Immature natural killer cell (primary cell): ENCODE measurements around the gene CCDC171. TPM values are rescaled to one million over a fixed set of nuclear protein-coding genes. Genes with fewer than 3 reads are reported as not detected.
"Not testable (repeated sequence)": the region's sequence is repeated elsewhere in the genome, so short reads cannot be mapped to it uniquely, and the experiment has no call there.

Source experiments
- DNase-seq, 3 donors: peaks; one replicate each; pipeline ENCODE4 v3.0.0; 2022; ENCODE audit warnings: mixed read lengths in 1 of 3
- H3K27ac Mint-ChIP-seq, 6 donors: one replicate each; pipeline ENCODE4 v1.8.0; 2020; ENCODE audit warnings: mixed read lengths in 6 of 6, mild to moderate bottlenecking in 5 of 6, inconsistent platforms in 4 of 6, moderate library complexity in 3 of 6
- H3K27me3 Mint-ChIP-seq, 3 donors: one replicate each; pipeline ENCODE4 v1.8.0; 2020 to 2021; ENCODE audit warnings: low read depth in 3 of 3, mild to moderate bottlenecking in 3 of 3, mixed read lengths in 3 of 3, moderate library complexity in 3 of 3, inconsistent platforms in 1 of 3
- H3K36me3 Mint-ChIP-seq, 3 donors: one replicate each; pipeline ENCODE4 v1.8.0; 2020; ENCODE audit warnings: mixed read lengths in 3 of 3, inconsistent platforms in 2 of 3, mild to moderate bottlenecking in 2 of 3
- H3K4me1 Mint-ChIP-seq, 2 donors: one replicate each; pipeline ENCODE4 v1.8.0; 2020; ENCODE audit warnings: inconsistent platforms in 2 of 2, mild to moderate bottlenecking in 2 of 2, mixed read lengths in 2 of 2, moderate library complexity in 1 of 2
- H3K4me3 Mint-ChIP-seq, 5 donors: one replicate each; pipeline ENCODE4 v1.8.0; 2020; ENCODE audit warnings: mild to moderate bottlenecking in 5 of 5, mixed read lengths in 5 of 5, inconsistent platforms in 3 of 5, moderate library complexity in 3 of 5
- H3K9me3 Mint-ChIP-seq, 6 donors: one replicate each; pipeline ENCODE4 v1.8.0; 2020; ENCODE audit warnings: mild to moderate bottlenecking in 6 of 6, mixed read lengths in 6 of 6, inconsistent platforms in 4 of 6, moderate library complexity in 3 of 6
- polyA plus RNA-seq, 3 donors: library from polyadenylated mRNA; unstranded; fragments of 300-500 nt; fragmentation: Illumina TruSeq; gene quantifications; one replicate each; pipeline ENCODE4 v1.2.3, GENCODE V29; 2021

CCDC171 gene
- polyA plus RNA-seq, 3 donors from 2014 or later = 0.33 to 0.62 TPM; not detected in 1

GRCh38 chr9:15592317-15592716 lies 39.5 kb downstream of the CCDC171 start:
- H3K36me3 Mint-ChIP-seq = peaks cover 0 to 4% (median 4%) of the 10 kb centered on the region in 3 donors
- H3K27me3 Mint-ChIP-seq = no peaks in the 10 kb centered on the region
- H3K9me3 Mint-ChIP-seq = peaks cover 0 to 6% (median under 1%) of the 10 kb centered on the region in 6 donors
- H3K4me3 Mint-ChIP-seq = no peak overlapping the region
- H3K4me1 Mint-ChIP-seq = no peaks in the 10 kb centered on the region
- H3K27ac Mint-ChIP-seq = no peak overlapping the region
- DNase-seq = no peak

- not testable (repeated sequence) for H3K36me3 Mint-ChIP-seq, H3K27me3 Mint-ChIP-seq, H3K27ac Mint-ChIP-seq, H3K4me3 Mint-ChIP-seq, H3K4me1 Mint-ChIP-seq, DNase-seq
- H3K9me3 Mint-ChIP-seq = peaks cover 2 to 12% (median 5%) of the 10 kb centered on the region in 6 donors
Measured at GRCh38 chr9:15592940-15593339, 40.1 kb downstream of the CCDC171 start.

- not testable (repeated sequence) for H3K4me3 Mint-ChIP-seq, H3K27me3 Mint-ChIP-seq, H3K27ac Mint-ChIP-seq, H3K4me1 Mint-ChIP-seq, DNase-seq
- Mint-ChIP-seq H3K9me3 (peaks cover 4 to 15% (median 8%) of the 10 kb centered on the region in 6 donors), H3K36me3 (peaks cover 7 to 14% (median 13%) of the 10 kb centered on the region in 3 donors)
Measured at GRCh38 chr9:15600666-15601330, 48.0 kb downstream of the CCDC171 start.

- Mint-ChIP-seq H3K4me3 (no peak overlapping the region), H3K4me1 (no peaks in the 10 kb centered on the region), H3K27me3 (peaks cover 0 to 3% (median 3%) of the 10 kb centered on the region in 3 donors), H3K9me3 (no peaks in the 10 kb centered on the region), H3K27ac (no peak overlapping the region), H3K36me3 (no peaks in the 10 kb centered on the region)
- peak; percentile 37 to 54 (median 51) for DNase-seq
Measured at GRCh38 chr9:15606643-15607472, 54.0 kb downstream of the CCDC171 start.

- Mint-ChIP-seq H3K27ac (no peak overlapping the region), H3K9me3 (no peaks in the 10 kb centered on the region), H3K27me3 (peaks cover 0 to 3% (median 0%) of the 10 kb centered on the region in 3 donors), H3K4me1 (no peaks in the 10 kb centered on the region), H3K4me3 (no peak overlapping the region), H3K36me3 (no peaks in the 10 kb centered on the region)
- DNase-seq = no peak
Measured at GRCh38 chr9:15612962-15613361, 60.1 kb downstream of the CCDC171 start.

- peaks cover 0 to 3% (median 0%) of the 10 kb centered on the region in 3 donors for H3K36me3 Mint-ChIP-seq
- DNase-seq = no peak
- H3K27me3 Mint-ChIP-seq = peaks cover 0 to 2% (median 0%) of the 10 kb centered on the region in 3 donors
- H3K9me3 Mint-ChIP-seq = no peaks in the 10 kb centered on the region
- H3K4me3 Mint-ChIP-seq = no peak overlapping the region
- H3K4me1 Mint-ChIP-seq = no peaks in the 10 kb centered on the region
- H3K27ac Mint-ChIP-seq = no peak overlapping the region
Measured at GRCh38 chr9:15617782-15618181, 64.9 kb downstream of the CCDC171 start.

- no peaks in the 10 kb centered on the region for H3K9me3 Mint-ChIP-seq
Measured at GRCh38 chr9:15618540-15619331, 65.9 kb downstream of the CCDC171 start.

GRCh38 chr9:15622318-15622971 lies 69.6 kb downstream of the CCDC171 start:
- H3K4me3 Mint-ChIP-seq = no peak overlapping the region
- no peak for DNase-seq
- H3K36me3 Mint-ChIP-seq = peaks cover 0 to 24% (median 11%) of the 10 kb centered on the region in 3 donors
- peaks cover 0 to 2% (median 0%) of the 10 kb centered on the region in 3 donors for H3K27me3 Mint-ChIP-seq
- no peaks in the 10 kb centered on the region for H3K9me3 Mint-ChIP-seq
- no peaks in the 10 kb centered on the region for H3K4me1 Mint-ChIP-seq
- H3K27ac Mint-ChIP-seq = no peak overlapping the region

More at GRCh38 chr9:15618540-15619331, 65.9 kb downstream of the CCDC171 start:
- Mint-ChIP-seq H3K36me3 (peaks cover 0 to 3% (median 0%) of the 10 kb centered on the region in 3 donors), H3K27ac (no peak overlapping the region), H3K27me3 (peaks cover 0 to 2% (median 0%) of the 10 kb centered on the region in 3 donors), H3K4me1 (no peaks in the 10 kb centered on the region), H3K4me3 (no peak overlapping the region)
- no peak for DNase-seq

- no peak for DNase-seq
- H3K27ac Mint-ChIP-seq = no peak overlapping the region
Measured at GRCh38 chr9:15635752-15636151, 82.9 kb downstream of the CCDC171 start.

GRCh38 chr9:15640121-15640520 lies 87.3 kb downstream of the CCDC171 start:
- H3K36me3 Mint-ChIP-seq = no peaks in the 10 kb centered on the region
- H3K27ac Mint-ChIP-seq = no peak overlapping the region
- H3K9me3 Mint-ChIP-seq = no peaks in the 10 kb centered on the region
- H3K27me3 Mint-ChIP-seq = no peaks in the 10 kb centered on the region
- H3K4me3 Mint-ChIP-seq = no peak overlapping the region
- no peak for DNase-seq
- no peaks in the 10 kb centered on the region for H3K4me1 Mint-ChIP-seq

More at GRCh38 chr9:15635752-15636151, 82.9 kb downstream of the CCDC171 start:
- Mint-ChIP-seq H3K27me3 (no peaks in the 10 kb centered on the region), H3K4me1 (no peaks in the 10 kb centered on the region), H3K36me3 (no peaks in the 10 kb centered on the region), H3K4me3 (no peak overlapping the region), H3K9me3 (peaks cover 0 to 4% (median 0%) of the 10 kb centered on the region in 6 donors)

GRCh38 chr9:15641291-15641690 lies 88.4 kb downstream of the CCDC171 start:
- no peak overlapping the region for H3K4me3 Mint-ChIP-seq
- H3K9me3 Mint-ChIP-seq = peaks cover 0 to 3% (median 0%) of the 10 kb centered on the region in 6 donors
- H3K27me3 Mint-ChIP-seq = no peaks in the 10 kb centered on the region
- no peak overlapping the region for H3K27ac Mint-ChIP-seq
- DNase-seq = no peak
- no peaks in the 10 kb centered on the region for H3K36me3 Mint-ChIP-seq
- H3K4me1 Mint-ChIP-seq = no peaks in the 10 kb centered on the region

GRCh38 chr9:15642369-15642962 lies 89.6 kb downstream of the CCDC171 start:
- H3K27me3 Mint-ChIP-seq = peaks cover 0 to 3% (median 2%) of the 10 kb centered on the region in 3 donors
- H3K4me3 Mint-ChIP-seq = no peak overlapping the region
- H3K36me3 Mint-ChIP-seq = no peaks in the 10 kb centered on the region
- peaks cover 0 to 5% (median 2%) of the 10 kb centered on the region in 6 donors for H3K9me3 Mint-ChIP-seq
- no peak overlapping the region for H3K27ac Mint-ChIP-seq
- H3K4me1 Mint-ChIP-seq = no peaks in the 10 kb centered on the region
- peak in 1 of 3 donors; percentile 0 for DNase-seq

- Mint-ChIP-seq H3K4me1 (no peaks in the 10 kb centered on the region), H3K27ac (no peak overlapping the region), H3K27me3 (peaks cover 0 to 2% (median 0%) of the 10 kb centered on the region in 3 donors), H3K36me3 (peaks cover 0 to 4% (median 3%) of the 10 kb centered on the region in 3 donors), H3K9me3 (peaks cover 0 to 15% (median 3%) of the 10 kb centered on the region in 6 donors), H3K4me3 (no peak overlapping the region)
- DNase-seq = no peak
Measured at GRCh38 chr9:15670246-15670645, 117.4 kb downstream of the CCDC171 start.
